Measurements from ENCODE around the gene MON2.
A peak's percentile ranks its signal among the peaks of the same experiment; 100 is the strongest.

Gene MON2

GRCh38 chr12:62618930-62619329 lies 152.3 kb downstream of the MON2 start:
- no peak for DNase-seq (ENCODE audit: low spot score)

GRCh38 chr12:62621101-62621638 lies 154.5 kb downstream of the MON2 start:
- no peak for DNase-seq (ENCODE audit: low spot score)

- no peak for DNase-seq (ENCODE audit: low spot score)
These were observed 155.6 kb downstream of the MON2 start for GRCh38 chr12:62622177-62622576.

GRCh38 chr12:62625228-62625627 lies 158.6 kb downstream of the MON2 start:
- no peak for DNase-seq (ENCODE audit: low spot score)

- no peak for DNase-seq (ENCODE audit: low spot score)
These were observed 160.6 kb downstream of the MON2 start for GRCh38 chr12:62627181-62627580.

GRCh38 chr12:62629413-62629812 lies 162.8 kb downstream of the MON2 start:
- DNase-seq (ENCODE audit: low spot score) = no peak

- no peak for DNase-seq (ENCODE audit: low spot score)
These were observed 163.5 kb downstream of the MON2 start for GRCh38 chr12:62629971-62630739.

- DNase-seq (ENCODE audit: low spot score) = peak; percentile 8
These were observed 165.1 kb downstream of the MON2 start for GRCh38 chr12:62631471-62632410.

- peak; percentile 1 for DNase-seq (ENCODE audit: low spot score)
These were observed 165.8 kb downstream of the MON2 start for GRCh38 chr12:62632411-62632918.

- no peak for DNase-seq (ENCODE audit: low spot score)
These were observed 169.0 kb downstream of the MON2 start for GRCh38 chr12:62635649-62636048.

GRCh38 chr12:62637679-62638078 lies 171.1 kb downstream of the MON2 start:
- DNase-seq (ENCODE audit: low spot score) = no peak

- peak; percentile 29 for DNase-seq (ENCODE audit: low spot score)
These were observed 174.4 kb downstream of the MON2 start for GRCh38 chr12:62640910-62641448.

GRCh38 chr12:62642486-62642885 lies 175.9 kb downstream of the MON2 start:
- DNase-seq (ENCODE audit: low spot score) = no peak

- DNase-seq (ENCODE audit: low spot score) = no peak
These were observed 176.9 kb downstream of the MON2 start for GRCh38 chr12:62643486-62643885.

- DNase-seq (ENCODE audit: low spot score) = no peak
These were observed 179.9 kb downstream of the MON2 start for GRCh38 chr12:62646566-62646965.

- DNase-seq (ENCODE audit: low spot score) = no peak
These were observed 181.0 kb downstream of the MON2 start for GRCh38 chr12:62647586-62647985.

GRCh38 chr12:62649412-62650138 lies 182.9 kb downstream of the MON2 start:
- no peak for DNase-seq (ENCODE audit: low spot score)

Data from CD4-positive, alpha-beta T cell treated with Interleukin-6 at 100 ng/mL for 8 hours (primary cell).